CD14-positive monocyte (primary cell): ENCODE measurements around the gene FRMD4A. TPM values are rescaled to one million over a fixed set of nuclear protein-coding genes. Genes with fewer than 3 reads are reported as not detected.
A peak's percentile ranks its signal among the peaks of the same experiment; 100 is the strongest.

Experiments used
- DNase-seq, 3 donors: peaks; one replicate each; pipeline ENCODE4 v3.0.0-alpha.2; 2011 to 2022
- H2AFZ ChIP-seq: 2 replicates; pipeline ENCODE4 v1.6.0; 2012; ENCODE audit warnings: mild to moderate bottlenecking, low read depth, low read length, inconsistent platforms; ENCODE audit not compliant: insufficient read depth, poor library complexity, severe bottlenecking
- H3K27ac ChIP-seq, 2 donors: 1 replicate in 1 of 2; 2 replicates in 1 of 2; pipeline ENCODE4 v1.5.1; 2012 to 2013; ENCODE audit warnings: low read length in 2 of 2, control low read depth in 1 of 2, inconsistent platforms in 1 of 2, low read depth in 1 of 2, mild to moderate bottlenecking in 1 of 2
- H3K27me3 ChIP-seq, 2 donors: one replicate each; pipeline versions ENCODE4 v1.6.0 to v1.6.1; 2011 to 2013; ENCODE audit warnings: low read length in 2 of 2; ENCODE audit not compliant: control insufficient read depth in 2 of 2, insufficient read depth in 2 of 2
- H3K36me3 ChIP-seq, 2 donors: replicated peaks in 1 of 2; 1 replicate in 1 of 2; 2 replicates in 1 of 2; pipeline versions ENCODE4 v1.5.1 to v1.6.1; 2012 to 2013; ENCODE audit warnings: low read length in 2 of 2, control low read depth in 1 of 2, inconsistent platforms in 1 of 2, mild to moderate bottlenecking in 1 of 2; ENCODE audit not compliant: insufficient read depth in 2 of 2, control insufficient read depth in 1 of 2
- H3K4me1 ChIP-seq, 2 donors: 1 replicate in 1 of 2; 2 replicates in 1 of 2; pipeline versions ENCODE4 v1.5.1 to v1.6.1; 2012 to 2013; ENCODE audit warnings: low read length in 2 of 2, control low read depth in 1 of 2, inconsistent platforms in 1 of 2, mild to moderate bottlenecking in 1 of 2, moderate library complexity in 1 of 2; ENCODE audit not compliant: insufficient read depth in 2 of 2, control insufficient read depth in 1 of 2
- H3K4me2 ChIP-seq: replicated peaks from 2 replicates; pipeline ENCODE3; 2012; ENCODE audit warnings: low read length, moderate library complexity, mild to moderate bottlenecking; ENCODE audit not compliant: poor library complexity, severe bottlenecking; ENCODE audit errors: extremely low read depth
- H3K4me3 ChIP-seq, 3 experiments: fragments of 200-600 bp in 1 of 3; sonication (generic) in 1 of 3; replicated peaks in 1 of 3; 1 replicate in 2 of 3; 2 replicates in 1 of 3; pipeline ENCODE4 v1.5.1; 2011 to 2013; ENCODE audit warnings: low read length in 3 of 3, mild to moderate bottlenecking in 3 of 3, control low read depth in 2 of 3, low read depth in 2 of 3, inconsistent platforms in 1 of 3, moderate library complexity in 1 of 3
- H3K79me2 ChIP-seq: 2 replicates; pipeline ENCODE4 v1.6.0; 2012; ENCODE audit warnings: mild to moderate bottlenecking, control low read depth, inconsistent platforms, low read length, moderate library complexity; ENCODE audit not compliant: insufficient read depth
- H3K9ac ChIP-seq: 2 replicates; pipeline ENCODE4 v1.6.0; 2017; ENCODE audit warnings: low read length, mild to moderate bottlenecking; ENCODE audit not compliant: insufficient read depth, poor library complexity, severe bottlenecking
- H3K9me3 ChIP-seq, 2 donors: replicated peaks in 1 of 2; 1 replicate in 1 of 2; 2 replicates in 1 of 2; pipeline versions ENCODE4 v1.5.1 to v1.6.1; 2012 to 2013; ENCODE audit warnings: low read length in 2 of 2, control low read depth in 1 of 2; ENCODE audit not compliant: control insufficient read depth in 1 of 2, insufficient read depth in 1 of 2
- H4K20me1 ChIP-seq: 2 replicates; pipeline ENCODE4 v1.6.0; 2012; ENCODE audit warnings: mild to moderate bottlenecking, low read length, control low read depth, moderate library complexity; ENCODE audit not compliant: insufficient read depth
- H3K27ac Mint-ChIP-seq, 7 donors: one replicate each; pipeline ENCODE4 v1.8.0; 2020; ENCODE audit warnings: mild to moderate bottlenecking in 7 of 7, mixed read lengths in 7 of 7, moderate library complexity in 6 of 7, inconsistent platforms in 2 of 7
- H3K27me3 Mint-ChIP-seq, 3 donors: one replicate each; pipeline ENCODE4 v1.8.0; 2021 to 2022; ENCODE audit warnings: low read depth in 3 of 3, mild to moderate bottlenecking in 3 of 3, mixed read lengths in 3 of 3, moderate library complexity in 3 of 3, inconsistent platforms in 1 of 3
- H3K36me3 Mint-ChIP-seq, 2 donors: one replicate each; pipeline ENCODE4 v1.8.0; 2020; ENCODE audit warnings: mixed read lengths in 2 of 2, inconsistent platforms in 1 of 2, mild to moderate bottlenecking in 1 of 2
- H3K4me1 Mint-ChIP-seq: one replicate; pipeline ENCODE4 v1.8.0; 2020; ENCODE audit warnings: mild to moderate bottlenecking, mixed read lengths
- H3K4me3 Mint-ChIP-seq, 2 donors: one replicate each; pipeline ENCODE4 v1.8.0; 2020; ENCODE audit warnings: mild to moderate bottlenecking in 2 of 2, mixed read lengths in 2 of 2, moderate library complexity in 1 of 2
- H3K9me3 Mint-ChIP-seq, 7 donors: one replicate each; pipeline ENCODE4 v1.8.0; 2020 to 2022; ENCODE audit warnings: mixed read lengths in 7 of 7, mild to moderate bottlenecking in 6 of 7, moderate library complexity in 6 of 7, inconsistent platforms in 2 of 7
- WGBS: methylation state at CpG from one replicate; pipeline ENCODE4 v1.1.5; 2013; ENCODE audit warnings: missing lambda C conversion rate; ENCODE audit not compliant: insufficient coverage; 5-methylcytosine and 5-hydroxymethylcytosine counted together
- intact Hi-C, 2 donors: fragments of 100-400 bp; cut with micrococcal nuclease; formaldehyde crosslinking; loops; one replicate each; pipeline versions ENCODE4 v1.15.0 to v1.15.1; 2023
- polyA plus RNA-seq, 3 donors: library from polyadenylated mRNA; depleted of rRNA in 1 of 3; unstranded in 2 of 3; stranded (reverse) in 1 of 3; fragments of 300-500 nt in 2 of 3; fragments of >200 nt in 1 of 3; fragmentation: Illumina TruSeq in 2 of 3; gene quantifications; 1 replicate in 2 of 3; 2 replicates in 1 of 3; pipeline ENCODE4 v1.2.3, GENCODE V29; 2012 to 2021
- TF ChIP-seq, protein P1 (sequence below): fragments of 200-600 bp; IDR thresholded peaks from one replicate; pipeline ENCODE4 v1.8.0; 2022; ENCODE audit warnings: antibody characterized with exemption, mild to moderate bottlenecking

The FRMD4A gene
- polyA plus RNA-seq, 3 donors: 0.12 TPM; not detected in 2

DNA sequence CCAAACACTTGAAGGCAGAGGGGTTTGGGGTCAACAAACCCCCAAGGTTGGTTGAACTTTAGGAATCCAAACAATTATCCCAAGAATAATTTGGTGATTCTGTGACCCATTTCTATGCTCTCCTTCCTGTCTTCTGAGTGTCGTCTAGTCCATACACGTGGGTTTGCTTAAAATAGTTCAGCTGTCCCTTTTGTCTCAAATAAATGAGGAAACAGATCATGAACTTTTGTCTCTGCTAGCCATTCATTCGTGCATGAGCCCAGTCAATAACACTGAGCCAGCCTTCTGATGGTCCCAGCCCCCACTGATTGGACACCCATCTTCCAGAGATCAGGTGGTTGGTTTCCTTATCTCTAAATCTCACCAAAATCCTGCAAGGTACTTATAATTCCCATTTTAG lies 488.6 kb downstream of the FRMD4A start:
- Histone ChIP-seq H2AFZ (no peak overlapping the region), H3K4me2 (no peak overlapping the region), H3K9ac (no peak overlapping the region), H4K20me1 (no peaks in the 10 kb centered on the region), H3K27ac (no peak overlapping the region), H3K9me3 (peaks cover 9 to 15% of the 10 kb centered on the region in 2 donors), H3K27me3 (peaks cover 10 to 18% of the 10 kb centered on the region in 2 donors), H3K36me3 (no peaks in the 10 kb centered on the region), H3K4me1 (no peaks in the 10 kb centered on the region), H3K4me3 (no peak overlapping the region), H3K79me2 (no peaks in the 10 kb centered on the region)
- Mint-ChIP-seq H3K4me1 (peaks cover 9% of the 10 kb centered on the region), H3K27me3 (peaks cover 17 to 32% (median 24%) of the 10 kb centered on the region in 3 donors), H3K36me3 (no peaks in the 10 kb centered on the region), H3K4me3 (no peak overlapping the region), H3K9me3 (peaks cover 5 to 23% (median 8%) of the 10 kb centered on the region in 7 donors), H3K27ac (peak overlapping the region in 1 of 7 donors; percentile 23)
- WGBS: 43% methylated on average over 2 of the region's 3 CpGs
- TF ChIP-seq, protein P1, sequence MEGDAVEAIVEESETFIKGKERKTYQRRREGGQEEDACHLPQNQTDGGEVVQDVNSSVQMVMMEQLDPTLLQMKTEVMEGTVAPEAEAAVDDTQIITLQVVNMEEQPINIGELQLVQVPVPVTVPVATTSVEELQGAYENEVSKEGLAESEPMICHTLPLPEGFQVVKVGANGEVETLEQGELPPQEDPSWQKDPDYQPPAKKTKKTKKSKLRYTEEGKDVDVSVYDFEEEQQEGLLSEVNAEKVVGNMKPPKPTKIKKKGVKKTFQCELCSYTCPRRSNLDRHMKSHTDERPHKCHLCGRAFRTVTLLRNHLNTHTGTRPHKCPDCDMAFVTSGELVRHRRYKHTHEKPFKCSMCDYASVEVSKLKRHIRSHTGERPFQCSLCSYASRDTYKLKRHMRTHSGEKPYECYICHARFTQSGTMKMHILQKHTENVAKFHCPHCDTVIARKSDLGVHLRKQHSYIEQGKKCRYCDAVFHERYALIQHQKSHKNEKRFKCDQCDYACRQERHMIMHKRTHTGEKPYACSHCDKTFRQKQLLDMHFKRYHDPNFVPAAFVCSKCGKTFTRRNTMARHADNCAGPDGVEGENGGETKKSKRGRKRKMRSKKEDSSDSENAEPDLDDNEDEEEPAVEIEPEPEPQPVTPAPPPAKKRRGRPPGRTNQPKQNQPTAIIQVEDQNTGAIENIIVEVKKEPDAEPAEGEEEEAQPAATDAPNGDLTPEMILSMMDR: no peak
- intact Hi-C loops: no loop called here
- DNase-seq: no peak

DNA sequence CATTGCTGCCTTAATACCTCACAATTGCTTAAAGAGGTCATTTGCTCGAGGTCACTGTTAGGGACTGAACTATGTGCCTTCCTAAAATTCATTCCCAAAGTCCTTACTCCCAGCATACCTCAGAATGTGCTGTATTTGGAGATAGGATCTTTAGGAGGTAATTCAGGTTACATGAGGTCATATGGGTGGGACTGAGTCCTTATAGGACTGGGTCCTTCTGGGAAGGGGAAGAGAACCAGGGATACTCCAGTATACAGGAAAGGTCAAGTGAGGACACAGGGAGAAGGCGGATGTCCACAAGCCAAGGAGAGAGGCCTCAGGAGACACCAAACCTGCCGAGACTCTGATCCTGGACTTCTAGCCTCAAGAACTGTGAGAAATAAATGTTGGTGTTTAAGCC lies 490.7 kb downstream of the FRMD4A start:
- Histone ChIP-seq H3K79me2 (no peaks in the 10 kb centered on the region), H3K27ac (no peak overlapping the region), H3K4me1 (no peaks in the 10 kb centered on the region), H3K4me2 (no peak overlapping the region), H3K36me3 (no peaks in the 10 kb centered on the region), H2AFZ (no peak overlapping the region), H4K20me1 (no peaks in the 10 kb centered on the region), H3K4me3 (no peak overlapping the region), H3K27me3 (peaks cover 0 to 2% of the 10 kb centered on the region in 2 donors), H3K9ac (no peak overlapping the region), H3K9me3 (peaks cover 9 to 15% of the 10 kb centered on the region in 2 donors)
- Mint-ChIP-seq H3K36me3 (no peaks in the 10 kb centered on the region), H3K4me3 (no peak overlapping the region), H3K27ac (no peak overlapping the region), H3K9me3 (peaks cover 5 to 23% (median 8%) of the 10 kb centered on the region in 7 donors), H3K4me1 (peaks cover 8% of the 10 kb centered on the region), H3K27me3 (peaks cover 14 to 28% (median 19%) of the 10 kb centered on the region in 3 donors)
- TF ChIP-seq, protein P1: no peak
- DNase-seq: no peak
- 90% methylated on average over 2 of the region's 3 CpGs for WGBS
- intact Hi-C loops: no loop called here
